GM23338 (cell line): ENCODE data around the gene MAMDC2. TPM values are rescaled to one million over a fixed set of nuclear protein-coding genes. Genes with fewer than 3 reads are reported as not detected.

Experiments
- ATAC-seq: fragments of 200-7000 bp; cut with Tn5 transposase; 3 replicates; pipeline ENCODE4 v1.9.1; 2020
- DNase-seq: peaks from one replicate; pipeline ENCODE4 v3.0.0-alpha.2; 2015; ENCODE audit warnings: low spot score
- H2AFZ ChIP-seq: fragments of 200-600 bp; sonication (generic); 2 replicates; pipeline ENCODE4 v1.8.0; 2016; ENCODE audit warnings: antibody characterized with exemption, mild to moderate bottlenecking, moderate library complexity
- H3F3A ChIP-seq: fragments of 200-600 bp; sonication (generic); replicated peaks from 2 replicates; pipeline ENCODE4 v1.8.0; 2017; ENCODE audit warnings: antibody characterized with exemption, mixed run types, low read depth
- H3K27ac ChIP-seq: fragments of 200-600 bp; sonication (generic); 2 replicates; pipeline ENCODE4 v1.6.1; 2016; ENCODE audit warnings: low read depth
- H3K27me3 ChIP-seq: fragments of 200-600 bp; sonication (generic); 2 replicates; pipeline ENCODE4 v1.8.0; 2016; ENCODE audit warnings: mild to moderate bottlenecking, mixed run types, moderate library complexity; ENCODE audit not compliant: insufficient read depth
- H3K36me3 ChIP-seq: fragments of 200-600 bp; sonication (generic); 2 replicates; pipeline ENCODE4 v1.8.0; 2016; ENCODE audit warnings: mild to moderate bottlenecking; ENCODE audit not compliant: insufficient read depth
- H3K4me1 ChIP-seq: fragments of 200-600 bp; sonication (generic); 2 replicates; pipeline ENCODE4 v1.8.0; 2016; ENCODE audit warnings: mild to moderate bottlenecking, moderate library complexity; ENCODE audit not compliant: insufficient read depth
- H3K4me2 ChIP-seq: fragments of 200-600 bp; sonication (generic); 2 replicates; pipeline ENCODE4 v1.7.1; 2017; ENCODE audit warnings: mixed run types
- H3K4me3 ChIP-seq: fragments of 200-600 bp; sonication (generic); 2 replicates; pipeline ENCODE4 v1.6.1; 2016; ENCODE audit warnings: mixed run types
- H3K79me2 ChIP-seq: fragments of 200-600 bp; sonication (generic); replicated peaks from 2 replicates; pipeline ENCODE4 v1.8.0; 2017; ENCODE audit warnings: mild to moderate bottlenecking; ENCODE audit not compliant: insufficient read depth
- H3K9me2 ChIP-seq: fragments of 200-600 bp; sonication (generic); 2 replicates; pipeline ENCODE4 v1.8.0; 2017; ENCODE audit not compliant: insufficient read depth
- H4K20me1 ChIP-seq: fragments of 200-600 bp; sonication (generic); replicated peaks from 2 replicates; pipeline ENCODE4 v1.8.0; 2017; ENCODE audit warnings: mild to moderate bottlenecking; ENCODE audit not compliant: insufficient read depth
- H3K27ac Mint-ChIP-seq: 2 replicates; pipeline ENCODE4 v1.8.0; 2020; ENCODE audit warnings: inconsistent platforms, mild to moderate bottlenecking, moderate library complexity, mixed read lengths
- H3K27me3 Mint-ChIP-seq: 3 replicates; pipeline ENCODE4 v1.8.0; 2022; ENCODE audit warnings: low read depth, mild to moderate bottlenecking, moderate library complexity, mixed read lengths, inconsistent platforms; ENCODE audit not compliant: insufficient read depth, poor library complexity
- H3K36me3 Mint-ChIP-seq: 3 replicates; pipeline ENCODE4 v1.8.0; 2021; ENCODE audit warnings: low read depth, mild to moderate bottlenecking, inconsistent platforms, moderate library complexity, mixed read lengths
- H3K4me1 Mint-ChIP-seq: 3 replicates; pipeline ENCODE4 v1.8.0; 2020; ENCODE audit warnings: mild to moderate bottlenecking, inconsistent platforms, mixed read lengths
- H3K4me3 Mint-ChIP-seq: 3 replicates; pipeline ENCODE4 v1.8.0; 2021; ENCODE audit warnings: moderate library complexity, mild to moderate bottlenecking, inconsistent platforms, mixed read lengths
- H3K9me3 Mint-ChIP-seq: 3 replicates; pipeline ENCODE4 v1.8.0; 2020; ENCODE audit warnings: moderate library complexity, mild to moderate bottlenecking, inconsistent platforms, mixed read lengths
- EZH2 ChIP-seq: fragments of 200-600 bp; sonication (generic); IDR thresholded peaks from one replicate; pipeline ENCODE4 v1.8.0; 2017; ENCODE audit warnings: antibody characterized with exemption, mild to moderate bottlenecking, low read depth; ENCODE audit not compliant: unreplicated experiment
- EZH2phosphoT487 ChIP-seq: fragments of 200-600 bp; sonication (generic); IDR thresholded peaks from one replicate; pipeline ENCODE4 v1.8.1; 2018; ENCODE audit warnings: antibody characterized with exemption; ENCODE audit not compliant: unreplicated experiment
- NANOG ChIP-seq: IDR thresholded peaks from 2 replicates; pipeline ENCODE4 v1.6.1; 2016; ENCODE audit warnings: antibody characterized with exemption, borderline replicate concordance
- STAT1 ChIP-seq: IDR thresholded peaks from one replicate; pipeline ENCODE4 v1.6.1; 2016; ENCODE audit warnings: antibody characterized with exemption; ENCODE audit not compliant: unreplicated experiment
- ZNF114 ChIP-seq: fragments of 250-450 bp; sonication (Bioruptor Pico); IDR thresholded peaks from 2 replicates; pipeline ENCODE4 v1.5.0; 2020; ENCODE audit warnings: mild to moderate bottlenecking, moderate library complexity
- ZNF331 ChIP-seq: fragments of 250-450 bp; sonication (Bioruptor Pico); IDR thresholded peaks from 2 replicates; pipeline ENCODE4 v1.5.0; 2020; ENCODE audit warnings: low read depth, mild to moderate bottlenecking, moderate library complexity
- polyA plus RNA-seq: library from polyadenylated mRNA; unstranded; fragments of >200 nt; fragmentation: Nextera tagmentation; extraction: Ambion mirVana; gene quantifications from 2 replicates; pipeline ENCODE4 v1.2.1, GENCODE V29; 2016
- total RNA-seq: library from RNA; depleted of rRNA; stranded (reverse); fragments of >200 nt; shearing (Covaris generic); gene quantifications from 2 replicates; pipeline ENCODE4 v1.2.3, GENCODE V29; 2014
- TF ChIP-seq, protein P1 (sequence below): IDR thresholded peaks from 2 replicates; pipeline ENCODE4 v1.6.1; 2016; ENCODE audit warnings: antibody characterized with exemption
- TF ChIP-seq, protein P2 (sequence below): IDR thresholded peaks from one replicate; pipeline ENCODE4 v1.6.1; 2018; ENCODE audit warnings: antibody characterized with exemption; ENCODE audit not compliant: unreplicated experiment
- TF ChIP-seq, protein P3 (sequence below), 2 experiments: fragments of 200-600 bp in 1 of 2; sonication (generic) in 1 of 2; conservative IDR thresholded peaks; 2 replicates each; pipeline versions ENCODE4 v1.5.1 to v1.6.1; 2016 to 2017; ENCODE audit warnings: antibody characterized with exemption in 2 of 2, low read depth in 2 of 2, mild to moderate bottlenecking in 2 of 2, moderate library complexity in 1 of 2

The MAMDC2 gene
- total and polyA plus RNA-seq, 2 experiments from 2014 or later: 7.7 to 19.6 TPM

DNA sequence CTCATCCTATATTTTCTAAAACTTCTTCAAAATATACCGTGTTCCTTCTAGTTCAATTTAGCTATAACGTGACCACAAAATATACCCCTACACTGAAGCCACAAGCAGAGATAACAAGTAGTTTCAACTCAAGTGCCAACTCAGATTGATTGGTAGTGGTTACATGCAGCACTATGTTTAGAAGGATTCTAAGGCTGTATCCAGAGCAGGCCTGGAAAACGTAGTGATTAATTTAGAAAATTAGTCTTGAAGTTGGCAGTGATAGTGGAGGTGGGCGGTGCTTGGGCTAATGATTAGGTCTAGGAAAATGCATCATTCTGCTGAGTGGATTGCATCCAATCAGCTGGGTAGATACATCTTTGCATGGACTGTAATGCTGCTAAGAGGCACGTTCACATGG lies 61.5 kb downstream of the MAMDC2 start (continued):
- TF ChIP-seq, protein P1, sequence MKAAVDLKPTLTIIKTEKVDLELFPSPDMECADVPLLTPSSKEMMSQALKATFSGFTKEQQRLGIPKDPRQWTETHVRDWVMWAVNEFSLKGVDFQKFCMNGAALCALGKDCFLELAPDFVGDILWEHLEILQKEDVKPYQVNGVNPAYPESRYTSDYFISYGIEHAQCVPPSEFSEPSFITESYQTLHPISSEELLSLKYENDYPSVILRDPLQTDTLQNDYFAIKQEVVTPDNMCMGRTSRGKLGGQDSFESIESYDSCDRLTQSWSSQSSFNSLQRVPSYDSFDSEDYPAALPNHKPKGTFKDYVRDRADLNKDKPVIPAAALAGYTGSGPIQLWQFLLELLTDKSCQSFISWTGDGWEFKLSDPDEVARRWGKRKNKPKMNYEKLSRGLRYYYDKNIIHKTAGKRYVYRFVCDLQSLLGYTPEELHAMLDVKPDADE: no peak
- TF ChIP-seq ZNF331 (CRISPR knock-in tag) (no peak), STAT1 (no peak)
- TF ChIP-seq, protein P2, sequence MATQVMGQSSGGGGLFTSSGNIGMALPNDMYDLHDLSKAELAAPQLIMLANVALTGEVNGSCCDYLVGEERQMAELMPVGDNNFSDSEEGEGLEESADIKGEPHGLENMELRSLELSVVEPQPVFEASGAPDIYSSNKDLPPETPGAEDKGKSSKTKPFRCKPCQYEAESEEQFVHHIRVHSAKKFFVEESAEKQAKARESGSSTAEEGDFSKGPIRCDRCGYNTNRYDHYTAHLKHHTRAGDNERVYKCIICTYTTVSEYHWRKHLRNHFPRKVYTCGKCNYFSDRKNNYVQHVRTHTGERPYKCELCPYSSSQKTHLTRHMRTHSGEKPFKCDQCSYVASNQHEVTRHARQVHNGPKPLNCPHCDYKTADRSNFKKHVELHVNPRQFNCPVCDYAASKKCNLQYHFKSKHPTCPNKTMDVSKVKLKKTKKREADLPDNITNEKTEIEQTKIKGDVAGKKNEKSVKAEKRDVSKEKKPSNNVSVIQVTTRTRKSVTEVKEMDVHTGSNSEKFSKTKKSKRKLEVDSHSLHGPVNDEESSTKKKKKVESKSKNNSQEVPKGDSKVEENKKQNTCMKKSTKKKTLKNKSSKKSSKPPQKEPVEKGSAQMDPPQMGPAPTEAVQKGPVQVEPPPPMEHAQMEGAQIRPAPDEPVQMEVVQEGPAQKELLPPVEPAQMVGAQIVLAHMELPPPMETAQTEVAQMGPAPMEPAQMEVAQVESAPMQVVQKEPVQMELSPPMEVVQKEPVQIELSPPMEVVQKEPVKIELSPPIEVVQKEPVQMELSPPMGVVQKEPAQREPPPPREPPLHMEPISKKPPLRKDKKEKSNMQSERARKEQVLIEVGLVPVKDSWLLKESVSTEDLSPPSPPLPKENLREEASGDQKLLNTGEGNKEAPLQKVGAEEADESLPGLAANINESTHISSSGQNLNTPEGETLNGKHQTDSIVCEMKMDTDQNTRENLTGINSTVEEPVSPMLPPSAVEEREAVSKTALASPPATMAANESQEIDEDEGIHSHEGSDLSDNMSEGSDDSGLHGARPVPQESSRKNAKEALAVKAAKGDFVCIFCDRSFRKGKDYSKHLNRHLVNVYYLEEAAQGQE: no peak

DNA sequence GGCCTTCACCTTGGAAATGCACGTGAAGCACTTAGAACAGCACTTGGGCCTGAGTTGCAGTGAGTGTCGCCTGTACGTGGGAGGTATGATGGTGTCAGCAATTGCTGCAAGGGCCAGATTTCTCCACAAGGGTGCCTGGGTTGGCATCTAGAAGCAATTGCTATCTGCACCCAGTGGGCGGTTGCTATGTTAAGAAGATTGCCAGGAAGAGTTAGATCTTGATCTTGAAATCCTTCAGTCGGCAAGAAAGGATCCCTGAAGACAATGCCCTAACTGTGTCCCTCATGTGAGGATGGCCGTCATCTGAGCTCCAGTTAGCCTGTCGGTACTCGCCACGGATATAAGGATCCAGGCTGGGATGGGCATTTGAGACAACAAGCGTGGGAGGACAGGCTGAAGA lies 62.9 kb downstream of the MAMDC2 start:
- no peak overlapping the region for H3K27ac Mint-ChIP-seq
- no peak overlapping the region for H3K4me2 ChIP-seq
- no peaks in the 10 kb centered on the region for H3K36me3 ChIP-seq
- no peaks in the 10 kb centered on the region for H3K27me3 ChIP-seq
- H2AFZ ChIP-seq: no peak overlapping the region
- H3K27ac ChIP-seq: no peak overlapping the region
- no peaks in the 10 kb centered on the region for H3K79me2 ChIP-seq
- H3F3A ChIP-seq: no peaks in the 10 kb centered on the region
- ATAC-seq (no peak), DNase-seq (no peak)
- H3K9me2 ChIP-seq: peaks cover 6% of the 10 kb centered on the region; the same call in 1 of the 2 replicates
- H3K4me1 Mint-ChIP-seq: peaks cover 9% of the 10 kb centered on the region
- peaks cover 8% of the 10 kb centered on the region for H3K4me1 ChIP-seq
- peaks cover 6% of the 10 kb centered on the region for H3K27me3 Mint-ChIP-seq
- H3K4me3 ChIP-seq: no peak overlapping the region
- H3K36me3 Mint-ChIP-seq: no peaks in the 10 kb centered on the region
- no peaks in the 10 kb centered on the region for H3K9me3 Mint-ChIP-seq
- no peak overlapping the region for H3K4me3 Mint-ChIP-seq
- H4K20me1 ChIP-seq: no peaks in the 10 kb centered on the region
- TF ChIP-seq EZH2phosphoT487: no peak
- TF ChIP-seq ZNF331 (CRISPR knock-in tag): no peak
- TF ChIP-seq STAT1: no peak
- TF ChIP-seq, protein P1: no peak
- TF ChIP-seq NANOG: no peak
- TF ChIP-seq, protein P3, sequence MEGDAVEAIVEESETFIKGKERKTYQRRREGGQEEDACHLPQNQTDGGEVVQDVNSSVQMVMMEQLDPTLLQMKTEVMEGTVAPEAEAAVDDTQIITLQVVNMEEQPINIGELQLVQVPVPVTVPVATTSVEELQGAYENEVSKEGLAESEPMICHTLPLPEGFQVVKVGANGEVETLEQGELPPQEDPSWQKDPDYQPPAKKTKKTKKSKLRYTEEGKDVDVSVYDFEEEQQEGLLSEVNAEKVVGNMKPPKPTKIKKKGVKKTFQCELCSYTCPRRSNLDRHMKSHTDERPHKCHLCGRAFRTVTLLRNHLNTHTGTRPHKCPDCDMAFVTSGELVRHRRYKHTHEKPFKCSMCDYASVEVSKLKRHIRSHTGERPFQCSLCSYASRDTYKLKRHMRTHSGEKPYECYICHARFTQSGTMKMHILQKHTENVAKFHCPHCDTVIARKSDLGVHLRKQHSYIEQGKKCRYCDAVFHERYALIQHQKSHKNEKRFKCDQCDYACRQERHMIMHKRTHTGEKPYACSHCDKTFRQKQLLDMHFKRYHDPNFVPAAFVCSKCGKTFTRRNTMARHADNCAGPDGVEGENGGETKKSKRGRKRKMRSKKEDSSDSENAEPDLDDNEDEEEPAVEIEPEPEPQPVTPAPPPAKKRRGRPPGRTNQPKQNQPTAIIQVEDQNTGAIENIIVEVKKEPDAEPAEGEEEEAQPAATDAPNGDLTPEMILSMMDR (conservative IDR thresholded peaks at IDR 0.05; ENCODE audit: low read depth in 2 of 2): no peak
- TF ChIP-seq, protein P2: no peak
- TF ChIP-seq ZNF114 (CRISPR knock-in tag): no peak
- no peak for TF ChIP-seq EZH2
